Uterus (tissue), 2 donors: ENCODE measurements around the gene GPR87.

ENCODE experiments used
- POLR2A ChIP-seq, 2 donors: fragments of 450-650 bp; IDR thresholded peaks; one replicate each; pipeline ENCODE4 v1.6.1; 2016; ENCODE audit warnings: antibody characterized with exemption in 2 of 2, mild to moderate bottlenecking in 1 of 2, moderate library complexity in 1 of 2
- TF ChIP-seq, protein P1 (sequence below), 4 experiments: fragments of 200-600 bp in 2 of 4; fragments of 450-650 bp in 2 of 4; sonication (generic) in 2 of 4; IDR thresholded peaks; one replicate each; pipeline ENCODE4 v1.5.1; 2016 to 2019; ENCODE audit warnings: antibody characterized with exemption in 4 of 4, mild to moderate bottlenecking in 2 of 4, moderate library complexity in 1 of 4

DNA sequence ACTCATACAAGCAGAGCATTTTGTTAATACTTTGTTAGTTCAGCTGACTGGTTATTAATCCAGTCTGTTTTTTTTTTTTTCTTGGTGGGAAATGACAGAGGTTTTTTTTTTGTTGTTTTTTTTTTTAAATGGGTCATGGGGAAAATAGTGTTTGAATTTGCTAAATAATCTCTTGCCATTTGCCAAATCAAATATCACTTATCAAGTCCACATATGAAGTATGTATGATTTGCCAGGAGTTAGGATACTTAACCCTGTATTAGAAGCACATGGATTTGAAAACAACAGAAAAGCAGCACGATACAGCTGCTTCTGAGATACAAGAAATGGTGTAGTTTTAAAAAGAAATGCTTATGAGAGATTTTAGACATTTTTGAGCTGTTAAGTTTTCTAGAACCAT, 59.9 kb downstream of the GPR87 start:
- TF ChIP-seq, protein P1, sequence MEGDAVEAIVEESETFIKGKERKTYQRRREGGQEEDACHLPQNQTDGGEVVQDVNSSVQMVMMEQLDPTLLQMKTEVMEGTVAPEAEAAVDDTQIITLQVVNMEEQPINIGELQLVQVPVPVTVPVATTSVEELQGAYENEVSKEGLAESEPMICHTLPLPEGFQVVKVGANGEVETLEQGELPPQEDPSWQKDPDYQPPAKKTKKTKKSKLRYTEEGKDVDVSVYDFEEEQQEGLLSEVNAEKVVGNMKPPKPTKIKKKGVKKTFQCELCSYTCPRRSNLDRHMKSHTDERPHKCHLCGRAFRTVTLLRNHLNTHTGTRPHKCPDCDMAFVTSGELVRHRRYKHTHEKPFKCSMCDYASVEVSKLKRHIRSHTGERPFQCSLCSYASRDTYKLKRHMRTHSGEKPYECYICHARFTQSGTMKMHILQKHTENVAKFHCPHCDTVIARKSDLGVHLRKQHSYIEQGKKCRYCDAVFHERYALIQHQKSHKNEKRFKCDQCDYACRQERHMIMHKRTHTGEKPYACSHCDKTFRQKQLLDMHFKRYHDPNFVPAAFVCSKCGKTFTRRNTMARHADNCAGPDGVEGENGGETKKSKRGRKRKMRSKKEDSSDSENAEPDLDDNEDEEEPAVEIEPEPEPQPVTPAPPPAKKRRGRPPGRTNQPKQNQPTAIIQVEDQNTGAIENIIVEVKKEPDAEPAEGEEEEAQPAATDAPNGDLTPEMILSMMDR (IDR thresholded peaks at IDR 0.05) = no peak
- TF ChIP-seq POLR2A (IDR thresholded peaks at IDR 0.05) = no peak
